ENCODE results near the gene CCL17. TPM values are rescaled to one million over a fixed set of nuclear protein-coding genes. Genes with fewer than 3 reads are reported as not detected.

CCL17 gene
- total RNA-seq, 1 donor: not detected

DNA sequence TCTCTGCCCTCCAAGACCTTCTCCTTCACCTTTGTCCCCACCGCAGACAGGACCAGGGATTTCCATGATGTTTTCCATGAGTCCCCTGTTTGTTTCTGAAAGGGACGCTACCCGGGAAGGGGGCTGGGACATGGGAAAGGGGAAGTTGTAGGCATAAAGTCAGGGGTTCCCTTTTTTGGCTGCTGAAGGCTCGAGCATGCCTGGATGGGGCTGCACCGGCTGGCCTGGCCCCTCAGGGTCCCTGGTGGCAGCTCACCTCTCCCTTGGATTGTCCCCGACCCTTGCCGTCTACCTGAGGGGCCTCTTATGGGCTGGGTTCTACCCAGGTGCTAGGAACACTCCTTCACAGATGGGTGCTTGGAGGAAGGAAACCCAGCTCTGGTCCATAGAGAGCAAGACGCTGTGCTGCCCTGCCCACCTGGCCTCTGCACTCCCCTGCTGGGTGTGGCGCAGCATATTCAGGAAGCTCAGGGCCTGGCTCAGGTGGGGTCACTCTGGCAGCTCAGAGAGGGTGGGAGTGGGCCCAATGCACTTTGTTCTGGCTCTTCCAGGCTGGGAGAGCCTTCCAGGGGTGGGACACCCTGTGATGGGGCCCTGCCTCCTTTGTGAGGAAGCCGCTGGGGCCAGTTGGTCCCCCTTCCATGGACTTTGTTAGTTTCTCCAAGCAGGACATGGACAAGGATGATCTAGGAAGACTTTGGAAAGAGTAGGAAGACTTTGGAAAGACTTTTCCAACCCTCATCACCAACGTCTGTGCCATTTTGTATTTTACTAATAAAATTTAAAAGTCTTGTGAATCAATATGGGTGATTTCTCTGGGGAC, 20.1 kb upstream of the CCL17 start:
- no peak overlapping the region for H3K4me3 ChIP-seq (ENCODE audit: low read depth, low read length)
- no peak for DNase-seq (ENCODE audit: low read depth)
- no peak for TF ChIP-seq CTCF (IDR thresholded peaks at IDR 0.05; ENCODE audit: insufficient read depth, low read depth, low read length)

- DNase-seq (ENCODE audit: low read depth): no peak
- no peak for TF ChIP-seq CTCF (IDR thresholded peaks at IDR 0.05; ENCODE audit: insufficient read depth, low read depth, low read length)
- no peak overlapping the region for H3K4me3 ChIP-seq (ENCODE audit: low read depth, low read length)
Measured at GRCh38 chr16:57385083-57385482, 19.5 kb upstream of the CCL17 start.

- no peak for TF ChIP-seq CTCF (IDR thresholded peaks at IDR 0.05; ENCODE audit: insufficient read depth, low read depth, low read length)
- peak; percentile 63 for DNase-seq (ENCODE audit: low read depth)
- H3K4me3 ChIP-seq (ENCODE audit: low read depth, low read length): no peak overlapping the region
Measured at GRCh38 chr16:57386381-57386951, 18.1 kb upstream of the CCL17 start.

DNA sequence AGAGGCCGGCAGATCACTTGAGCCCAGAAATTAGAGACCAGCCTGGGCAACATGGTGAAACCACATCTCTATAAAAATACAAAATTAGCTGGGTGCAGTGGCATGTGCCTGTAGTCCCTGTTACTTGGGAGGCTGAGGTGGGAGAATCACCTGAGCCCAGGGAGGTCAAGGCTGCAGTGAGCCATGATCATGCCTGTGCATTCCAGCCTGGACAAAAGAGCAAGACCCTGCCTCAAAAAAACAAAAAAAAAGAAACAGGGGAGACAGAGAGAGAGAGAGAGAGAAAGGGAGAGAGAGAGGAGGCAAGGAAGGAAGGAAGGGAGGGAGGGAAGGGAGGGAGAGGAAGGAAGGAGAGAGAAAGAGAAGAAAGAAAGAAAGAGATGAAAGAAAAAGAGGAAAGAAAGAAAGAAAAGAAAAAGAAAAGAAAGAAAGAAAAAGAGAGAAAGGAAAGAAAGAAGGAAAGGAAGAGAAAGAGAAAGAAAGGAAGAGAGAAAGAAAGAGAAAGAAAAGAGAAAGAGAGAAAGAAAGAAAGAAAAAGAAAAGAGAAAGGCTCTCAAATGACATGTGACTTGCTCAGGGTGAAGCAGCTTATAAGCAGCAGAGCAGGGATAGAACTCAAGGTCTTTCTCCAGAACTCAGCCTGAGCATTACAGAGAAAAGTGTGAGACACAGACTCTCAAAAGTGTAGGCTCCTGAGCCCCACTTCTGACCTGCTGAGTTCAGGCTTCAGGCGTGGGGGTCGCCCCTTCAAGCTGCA, 16.8 kb upstream of the CCL17 start:
- TF ChIP-seq CTCF (IDR thresholded peaks at IDR 0.05; ENCODE audit: insufficient read depth, low read depth, low read length): no peak
- DNase-seq (ENCODE audit: low read depth): no peak
- no peak overlapping the region for H3K4me3 ChIP-seq (ENCODE audit: low read depth, low read length)

- DNase-seq (ENCODE audit: low read depth): no peak
- no peak for TF ChIP-seq CTCF (IDR thresholded peaks at IDR 0.05; ENCODE audit: insufficient read depth, low read depth, low read length)
- H3K4me3 ChIP-seq (ENCODE audit: low read depth, low read length): no peak overlapping the region
Measured at GRCh38 chr16:57388359-57389086, 16.0 kb upstream of the CCL17 start.

- no peak for DNase-seq (ENCODE audit: low read depth)
- TF ChIP-seq CTCF (IDR thresholded peaks at IDR 0.05; ENCODE audit: insufficient read depth, low read depth, low read length): no peak
- no peak overlapping the region for H3K4me3 ChIP-seq (ENCODE audit: low read depth, low read length)
Measured at GRCh38 chr16:57389087-57389468, 15.5 kb upstream of the CCL17 start.
